Stimulated activated CD8-positive, alpha-beta memory T cell treated with anti-CD3 and anti-CD28 coated beads, Interleukin-15, amount 100 ng/mL, for 4 hours (primary cell): ENCODE data around the gene UPP1.
"Not testable (repeated sequence)": the region's sequence is repeated elsewhere in the genome, so short reads cannot be mapped to it uniquely, and the experiment has no call there.

Experiments
- DNase-seq, 2 donors: peaks; one replicate each; pipeline ENCODE4 v3.0.0-alpha.2; 2020; ENCODE audit warnings: low read depth in 2 of 2

UPP1 gene

GRCh38 chr7:48110868-48111267, 21.8 kb downstream of the UPP1 start:
- no peak for DNase-seq

- no peak for DNase-seq
Measured at GRCh38 chr7:48111596-48111995, 22.5 kb downstream of the UPP1 start.

GRCh38 chr7:48112401-48113165, 23.5 kb downstream of the UPP1 start:
- no peak for DNase-seq

- no peak for DNase-seq
Measured at GRCh38 chr7:48113275-48113674, 24.2 kb downstream of the UPP1 start.

GRCh38 chr7:48114115-48114514, 25.1 kb downstream of the UPP1 start:
- DNase-seq, result no peak

GRCh38 chr7:48114589-48114988, 25.5 kb downstream of the UPP1 start:
- DNase-seq, result no peak

GRCh38 chr7:48116043-48116442, 27.0 kb downstream of the UPP1 start:
- no peak for DNase-seq

GRCh38 chr7:48118041-48118440, 29.0 kb downstream of the UPP1 start:
- no peak for DNase-seq

GRCh38 chr7:48120536-48120935, 31.5 kb downstream of the UPP1 start:
- DNase-seq, result not testable (repeated sequence)

- no peak for DNase-seq
Measured at GRCh38 chr7:48126037-48126436, 37.0 kb downstream of the UPP1 start.

GRCh38 chr7:48130658-48131108, 41.6 kb downstream of the UPP1 start:
- no peak for DNase-seq

- no peak for DNase-seq
Measured at GRCh38 chr7:48132792-48133191, 43.7 kb downstream of the UPP1 start.

GRCh38 chr7:48139459-48139858, 50.4 kb downstream of the UPP1 start:
- DNase-seq, result no peak

GRCh38 chr7:48140001-48140681, 51.1 kb downstream of the UPP1 start:
- DNase-seq, result no peak

- DNase-seq, result no peak
Measured at GRCh38 chr7:48141521-48141920, 52.5 kb downstream of the UPP1 start.

GRCh38 chr7:48144291-48144768, 55.3 kb downstream of the UPP1 start:
- no peak for DNase-seq

GRCh38 chr7:48147078-48147591, 58.1 kb downstream of the UPP1 start:
- no peak for DNase-seq

GRCh38 chr7:48147690-48148089, 58.6 kb downstream of the UPP1 start:
- DNase-seq, result not testable (repeated sequence)

GRCh38 chr7:48148311-48148710, 59.2 kb downstream of the UPP1 start:
- no peak for DNase-seq

GRCh38 chr7:48149058-48149457, 60.0 kb downstream of the UPP1 start:
- no peak for DNase-seq

GRCh38 chr7:48150086-48150485, 61.0 kb downstream of the UPP1 start:
- no peak for DNase-seq

- no peak for DNase-seq
Measured at GRCh38 chr7:48154792-48155413, 65.8 kb downstream of the UPP1 start.
